AML-193 (cell line): Measurements from ENCODE around the gene KRT28.
A peak's percentile ranks its signal among the peaks of the same experiment; 100 is the strongest.
"Not testable (repeated sequence)": the region's sequence is repeated elsewhere in the genome, so short reads cannot be mapped to it uniquely, and the experiment has no call there.

Experiments used
- DNase-seq, 2 experiments: peaks; one replicate each; lab custom pipeline; 2025; lab: John Stamatoyannopoulos, UW

Gene KRT28

DNA sequence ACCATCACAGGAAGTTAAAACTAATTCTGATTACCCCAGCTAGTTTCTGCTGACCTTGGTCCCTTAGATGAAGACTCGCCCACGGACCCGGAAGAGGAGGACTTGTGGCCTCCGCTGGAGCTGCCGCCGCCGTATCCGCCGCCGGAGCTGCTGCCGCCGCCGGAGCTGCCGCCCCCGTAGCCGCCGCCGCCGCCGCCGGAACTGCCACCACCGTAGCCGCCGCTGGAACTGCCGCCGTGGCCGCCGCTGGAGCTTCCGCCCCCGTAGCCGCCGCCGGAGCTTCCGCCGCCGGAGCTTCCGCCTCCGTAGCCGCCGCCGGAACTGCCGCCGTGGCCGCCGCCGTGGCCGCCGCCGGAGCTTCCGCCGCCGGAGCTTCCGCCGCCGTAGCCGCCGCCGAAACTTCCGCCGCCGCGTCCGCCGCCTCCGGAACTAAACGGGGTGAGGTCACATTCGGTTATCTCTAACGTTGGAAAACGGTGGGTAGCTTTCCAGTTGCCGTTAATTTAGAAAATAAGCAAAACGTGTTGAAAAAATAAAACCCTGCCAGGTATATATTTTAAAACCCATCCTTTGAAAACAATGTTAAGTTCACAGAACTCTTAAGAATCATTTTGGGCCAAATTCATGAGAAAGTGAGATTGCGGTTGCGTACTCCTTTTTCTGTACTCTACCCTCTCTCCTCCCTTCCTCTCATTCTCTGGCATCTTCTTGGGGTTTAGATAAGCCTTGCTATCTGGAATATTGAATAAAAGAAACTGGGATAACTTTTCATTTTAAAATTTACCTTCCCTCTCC lies 19.2 kb upstream of the KRT28 start:
- peak; percentile 80 to 81 for DNase-seq

DNA sequence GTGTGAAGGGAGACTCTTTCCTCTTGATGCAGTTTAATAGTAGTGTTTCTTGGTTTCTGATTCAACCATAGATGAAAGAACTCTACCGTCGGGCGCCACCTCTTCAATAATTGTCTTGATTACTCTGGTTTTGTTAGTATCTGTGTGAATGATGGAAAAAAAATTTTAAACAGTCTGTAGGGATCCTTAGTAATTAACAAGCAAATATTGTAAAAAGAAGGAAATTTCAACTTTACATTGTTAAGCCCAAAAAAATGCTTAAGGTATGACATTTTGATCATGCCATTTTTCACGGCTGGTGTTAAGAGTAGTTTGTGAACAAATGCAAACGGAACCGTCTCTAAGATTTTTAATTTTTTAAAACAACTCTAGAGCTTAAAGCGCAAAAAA lies 18.6 kb upstream of the KRT28 start:
- no peak for DNase-seq

DNA sequence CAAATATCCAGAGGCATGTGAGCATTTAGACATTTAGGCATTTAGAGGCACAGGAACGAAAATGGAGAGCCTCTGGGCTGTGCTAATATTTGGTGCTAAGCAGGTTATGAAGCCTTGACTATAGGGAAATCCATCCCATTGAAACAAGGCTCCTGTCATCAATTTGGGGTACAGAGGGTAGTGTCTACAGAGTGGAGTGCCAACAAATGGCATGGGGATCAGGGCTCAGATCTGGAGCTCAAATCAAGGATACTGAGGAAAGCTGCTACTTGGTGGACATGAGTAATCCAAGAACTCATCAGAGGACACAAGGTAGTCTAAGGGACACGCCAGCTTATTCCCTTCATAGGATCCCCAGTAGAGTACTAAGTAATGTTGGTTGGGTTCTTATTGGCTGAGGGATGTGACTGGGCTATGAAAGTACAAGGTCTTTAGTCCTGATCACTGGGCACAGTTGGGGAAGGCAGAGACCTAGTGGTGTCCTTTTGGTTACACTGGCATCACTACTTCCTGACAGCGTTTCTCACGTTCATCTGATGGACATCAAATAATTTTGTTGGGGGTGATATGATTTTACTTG lies 17.4 kb upstream of the KRT28 start:
- DNase-seq, result no peak

DNA sequence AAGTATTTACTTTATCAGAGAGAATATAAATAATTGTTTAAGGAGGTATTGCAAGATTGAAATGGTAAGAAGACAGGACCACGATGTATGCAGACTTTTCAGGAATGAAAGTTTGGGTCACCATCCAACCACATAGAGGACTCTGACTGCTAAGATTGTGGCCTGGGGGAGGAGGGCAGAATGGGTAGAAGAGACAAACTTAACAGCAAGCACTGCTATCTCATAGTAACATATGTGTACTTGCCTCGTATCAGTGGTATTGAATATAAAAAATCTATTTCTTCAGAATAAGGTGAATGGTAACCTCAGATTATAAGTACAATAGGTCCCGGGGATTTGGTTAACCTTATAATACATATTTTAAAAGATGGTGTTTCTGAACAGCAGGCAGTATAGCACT lies 16.8 kb upstream of the KRT28 start:
- DNase-seq, result no peak

DNA sequence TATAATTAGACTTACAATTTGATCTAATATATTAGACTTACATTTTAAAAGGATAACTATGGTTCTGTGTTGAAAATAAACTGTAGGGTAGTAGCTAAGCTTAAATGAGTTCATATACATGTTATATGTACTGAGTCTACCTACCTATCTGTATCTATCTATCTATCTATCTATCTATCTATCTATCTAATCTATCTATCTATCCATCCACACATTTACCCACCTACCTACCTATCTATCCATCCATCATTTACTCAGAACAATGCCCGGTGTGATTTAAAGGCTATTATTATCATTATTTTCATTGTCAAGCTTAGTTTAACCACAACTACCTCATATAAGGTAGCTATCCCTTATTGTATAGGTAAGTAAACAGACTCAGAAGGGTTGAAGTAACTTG lies 15.6 kb upstream of the KRT28 start:
- DNase-seq, result no peak

DNA sequence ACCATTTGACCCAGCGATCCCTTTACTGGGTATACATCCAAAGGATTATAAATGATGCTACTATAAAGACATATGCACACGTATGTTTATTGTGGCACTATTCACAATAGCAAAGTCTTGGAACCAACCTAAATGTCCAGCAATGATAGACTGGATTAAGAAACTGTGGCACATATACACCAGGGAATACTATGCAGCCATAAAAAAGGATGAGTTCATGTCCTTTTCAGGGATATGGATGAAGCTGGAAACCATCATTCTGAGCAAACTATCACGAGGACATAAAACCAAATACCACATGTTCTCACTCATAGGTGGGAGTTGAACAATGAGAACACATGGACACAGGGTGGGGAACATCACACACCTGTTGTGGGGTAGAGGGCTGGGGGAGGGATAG lies 14.9 kb upstream of the KRT28 start:
- DNase-seq, result not testable (repeated sequence)

DNA sequence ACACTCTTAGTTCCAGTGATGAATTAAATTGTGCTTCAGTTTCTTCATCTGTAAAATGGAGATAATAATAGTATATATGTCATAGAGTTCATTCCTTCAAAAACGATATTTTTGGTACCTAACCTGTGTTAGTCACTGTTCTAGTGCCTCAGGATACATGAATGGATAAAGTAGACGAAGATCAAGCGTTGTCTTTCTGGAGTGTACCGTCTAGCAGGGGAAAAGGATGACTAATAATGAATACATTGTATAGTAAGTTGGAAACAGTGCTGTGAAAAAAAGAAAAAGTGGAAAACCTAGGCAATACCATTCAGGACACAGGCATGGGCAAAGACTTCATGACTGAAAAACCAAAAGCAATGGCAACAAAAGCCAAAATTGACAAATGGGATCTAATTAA lies 14.0 kb upstream of the KRT28 start:
- DNase-seq, result no peak

DNA sequence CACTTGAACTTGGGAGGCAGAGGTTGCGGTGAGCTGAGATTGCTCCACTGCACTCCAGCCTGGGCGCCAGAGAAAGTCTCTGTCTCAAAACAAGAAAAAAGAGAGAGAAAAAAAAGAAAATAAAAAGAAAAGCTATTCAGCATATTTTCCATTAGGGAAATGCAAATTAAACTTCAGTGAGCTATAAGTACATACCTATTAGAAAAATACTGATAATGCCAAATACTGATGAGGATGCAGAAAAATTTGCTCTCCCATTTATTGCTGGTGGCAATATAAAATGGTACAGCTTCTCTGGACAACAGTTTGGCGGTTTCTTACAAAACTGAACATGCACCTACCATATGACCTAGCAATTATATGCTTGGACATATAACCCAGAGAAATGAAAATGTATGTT lies 12.9 kb upstream of the KRT28 start:
- no peak for DNase-seq

DNA sequence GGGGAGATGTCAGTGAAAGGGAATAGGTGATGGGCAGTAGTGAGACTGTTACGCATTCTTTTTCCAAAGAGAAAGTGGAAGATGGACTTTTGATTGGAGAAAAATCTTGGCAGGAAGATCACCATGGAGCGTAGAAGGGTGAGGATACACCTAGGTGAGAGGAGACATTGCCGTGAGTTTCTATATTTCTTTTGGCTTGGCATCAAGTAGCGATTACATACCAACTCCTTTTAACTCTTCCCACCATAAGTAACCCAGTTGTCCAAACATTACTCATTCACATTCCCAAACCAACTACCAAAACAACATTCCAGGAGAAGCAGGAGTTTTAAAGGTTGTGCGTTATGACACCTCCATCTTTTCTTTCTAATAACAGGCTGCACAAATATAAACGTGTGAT lies 10.7 kb upstream of the KRT28 start:
- peak; percentile 100 for DNase-seq

DNA sequence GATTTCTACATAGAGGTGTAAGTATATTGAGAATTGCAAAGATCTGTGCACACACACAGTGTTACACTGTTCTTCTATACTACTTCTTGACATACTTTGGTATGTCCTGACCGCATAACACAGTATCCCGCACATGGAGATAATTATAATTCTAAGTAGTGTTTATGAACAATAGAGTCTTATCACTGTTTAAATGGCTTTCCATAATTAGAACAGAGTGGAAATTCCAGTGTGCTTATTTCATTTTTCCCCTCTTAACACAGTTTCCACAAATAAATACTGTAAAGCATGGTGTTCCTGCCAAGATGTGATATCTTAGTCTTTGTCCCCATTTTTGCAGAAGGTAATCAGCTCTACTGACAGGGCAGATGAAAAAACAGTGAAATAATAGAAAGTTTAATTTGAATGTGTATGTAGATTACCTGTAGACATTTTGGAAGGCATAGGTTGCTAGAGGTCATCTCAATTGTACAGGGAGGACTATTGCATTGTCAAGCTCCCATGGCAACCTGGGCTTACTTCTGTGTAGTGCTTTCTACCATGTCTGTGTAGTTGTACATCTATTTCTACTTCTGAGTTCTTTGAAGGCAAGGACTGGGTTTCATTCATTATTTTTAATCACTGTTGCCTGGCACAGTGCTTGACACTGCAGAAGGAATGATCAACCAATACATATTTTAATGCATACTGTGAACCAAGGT lies 10.1 kb upstream of the KRT28 start:
- no peak for DNase-seq

DNA sequence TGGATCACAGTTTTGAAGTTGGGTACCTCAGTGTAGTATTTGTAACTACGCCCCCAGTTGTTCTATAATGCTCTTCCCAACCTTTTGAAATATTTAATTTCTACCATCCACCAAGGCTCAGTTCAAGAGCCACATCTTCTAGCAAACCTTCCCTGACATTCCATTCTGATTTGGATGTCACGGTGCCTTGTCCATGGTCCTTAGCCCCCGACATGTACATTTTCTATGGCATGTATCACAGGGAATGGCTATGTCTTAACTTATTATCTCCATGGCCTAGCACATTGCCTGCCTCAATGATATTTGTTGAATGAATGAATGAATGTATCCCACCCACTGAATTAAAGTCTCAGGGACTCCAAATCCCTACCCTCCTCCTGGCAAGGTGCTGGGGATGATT lies 6.4 kb upstream of the KRT28 start:
- DNase-seq, result no peak

DNA sequence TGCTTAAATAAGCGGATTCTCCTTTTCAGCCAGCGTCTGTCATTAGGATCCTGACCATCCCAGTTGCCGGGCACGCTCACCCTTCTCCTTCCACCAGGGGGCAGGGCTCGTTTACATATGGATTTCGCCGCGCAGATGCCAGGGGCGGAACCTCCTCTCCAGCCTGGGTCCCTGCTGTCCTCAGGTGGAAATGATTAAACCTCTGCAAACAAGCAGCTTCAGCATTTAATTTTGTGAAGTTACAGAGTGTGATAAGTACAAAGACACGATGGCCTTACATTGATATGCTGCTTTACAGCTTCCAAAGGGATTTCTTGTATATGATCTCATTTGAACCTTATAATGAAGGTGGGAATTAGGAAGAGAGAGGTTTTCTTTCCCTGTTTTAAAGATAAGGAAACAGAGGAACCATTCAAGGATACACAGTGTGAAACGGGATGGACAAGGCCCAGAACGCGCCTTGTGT lies 3.9 kb upstream of the KRT28 start:
- peak; percentile 77 to 80 for DNase-seq

DNA sequence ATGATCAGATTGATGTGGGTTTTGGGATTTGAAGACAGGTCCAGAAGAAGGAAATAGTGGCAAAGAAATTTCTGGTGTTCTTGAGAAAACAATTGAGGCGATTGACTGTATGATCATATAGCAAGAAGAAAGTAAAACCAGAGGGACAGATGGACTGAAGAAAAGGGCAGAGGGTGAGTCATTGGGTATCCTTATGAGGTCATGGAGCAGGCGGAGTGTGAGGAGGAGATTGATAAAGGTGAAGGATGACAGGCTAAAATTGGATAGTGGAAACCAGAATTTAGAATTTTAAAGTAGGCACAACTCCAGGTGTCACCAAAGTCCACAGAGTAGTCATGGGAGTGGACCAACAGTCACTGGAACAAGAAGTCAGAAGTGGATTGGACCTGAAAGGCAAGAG lies 1.4 kb upstream of the KRT28 start:
- no peak for DNase-seq

DNA sequence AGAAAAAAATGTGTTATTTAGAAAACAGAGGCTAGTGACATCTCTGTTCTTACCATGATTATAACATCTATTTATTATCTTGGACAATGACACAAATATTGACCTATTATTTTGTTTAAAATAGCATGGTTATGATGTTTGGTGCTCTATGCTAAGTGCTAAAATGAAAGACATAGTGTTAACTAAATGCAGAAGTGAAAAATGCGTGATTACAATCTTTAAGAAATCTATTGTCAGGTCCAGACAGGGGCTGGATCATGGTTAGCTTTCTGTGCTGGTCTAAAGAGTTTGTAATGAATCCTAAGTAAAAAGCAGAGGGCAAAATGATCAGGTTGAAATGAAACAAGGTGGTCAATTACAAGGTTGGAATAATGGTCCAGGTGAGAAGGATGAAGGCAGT lies 622 bp upstream of the KRT28 start:
- no peak for DNase-seq

DNA sequence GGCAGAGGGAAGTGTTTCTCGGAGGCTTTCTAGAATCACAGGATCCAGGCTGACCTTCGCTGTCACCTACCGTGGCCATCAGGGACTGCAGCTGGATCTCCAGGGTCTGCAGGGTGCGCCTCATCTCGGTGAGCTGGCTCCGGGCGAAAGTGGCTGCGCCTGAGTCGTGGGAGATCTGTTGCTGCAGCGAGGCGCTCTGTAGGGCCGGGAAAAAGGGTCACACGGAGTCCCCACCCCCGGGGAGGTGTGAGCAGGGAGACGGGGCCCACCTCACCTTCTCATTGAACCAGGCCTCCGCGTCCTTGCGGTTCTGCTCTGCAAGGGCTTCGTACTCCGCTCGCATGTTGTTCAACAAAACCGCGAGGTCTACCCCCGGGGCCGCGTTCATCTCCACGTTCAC lies 2.9 kb downstream of the KRT28 start:
- DNase-seq, result no peak

DNA sequence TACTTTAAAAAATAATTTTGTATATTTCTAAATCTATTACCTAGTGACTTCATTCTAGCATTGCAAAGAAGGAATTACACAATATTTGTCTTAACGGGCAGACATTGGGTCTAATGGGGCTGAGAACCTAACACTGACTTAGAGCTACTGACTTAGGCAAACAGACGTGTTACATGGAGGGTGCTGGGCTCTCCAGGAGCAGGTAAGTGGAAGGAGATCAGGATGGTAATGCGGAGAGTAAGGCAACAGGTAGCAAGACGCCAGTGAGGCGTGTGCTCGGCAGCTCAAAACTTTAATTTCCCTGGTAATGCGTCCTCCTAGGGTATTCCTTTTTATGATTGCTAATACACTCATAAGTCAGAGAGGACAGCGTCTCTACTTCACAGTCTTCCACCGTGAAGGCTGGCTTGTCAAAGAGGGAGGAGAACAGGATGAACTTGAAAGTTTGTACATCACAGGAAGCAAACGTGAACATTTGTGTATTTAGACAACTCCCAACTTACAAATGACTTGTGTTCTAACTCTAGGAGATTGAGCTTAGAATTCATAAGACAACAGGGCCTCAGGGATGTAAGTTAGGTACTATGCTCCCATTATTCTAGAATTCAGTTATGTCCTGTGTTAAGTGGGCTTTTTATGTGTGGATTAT lies 4.6 kb downstream of the KRT28 start:
- peak in 1 of 2 experiments; percentile 17 for DNase-seq

DNA sequence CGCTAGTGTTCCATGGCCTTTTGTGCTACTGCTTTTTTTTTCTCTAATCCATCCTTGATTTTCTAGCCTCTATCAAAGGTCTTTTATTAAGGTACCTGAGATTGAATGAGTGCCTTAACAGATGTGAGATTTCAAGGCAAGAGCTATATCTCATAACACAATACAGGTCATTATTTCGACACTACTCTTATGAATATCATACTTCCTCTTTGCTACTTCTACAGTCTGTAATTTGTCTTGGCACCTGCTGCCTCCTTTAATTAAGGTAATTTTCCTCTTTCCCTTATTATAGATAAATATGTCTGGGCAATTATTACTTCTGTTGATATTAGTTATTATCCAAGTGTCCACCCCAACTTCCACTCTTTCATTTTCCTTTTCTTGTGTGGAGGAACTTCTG lies 5.3 kb downstream of the KRT28 start:
- DNase-seq, result peak; percentile 53 to 60

DNA sequence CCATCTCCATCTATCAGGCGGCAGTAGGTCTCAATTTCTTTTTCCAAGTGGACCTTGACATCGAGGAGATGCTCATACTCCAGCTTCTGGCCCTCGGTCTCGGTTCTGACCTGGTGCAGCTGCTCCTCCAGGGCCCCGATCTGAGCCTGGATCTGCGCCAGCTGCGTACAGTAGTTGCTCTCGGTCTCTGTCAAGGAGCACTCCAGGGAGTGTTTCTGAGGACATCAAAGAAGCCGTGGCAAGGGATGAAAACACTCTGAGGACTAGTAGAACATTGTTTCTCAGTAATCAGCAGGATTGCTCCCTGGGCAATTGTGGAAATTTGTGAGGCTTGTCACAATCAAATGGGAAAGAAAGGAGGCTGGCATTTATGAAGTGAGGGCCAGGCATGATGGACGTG lies 5.9 kb downstream of the KRT28 start:
- DNase-seq, result no peak

DNA sequence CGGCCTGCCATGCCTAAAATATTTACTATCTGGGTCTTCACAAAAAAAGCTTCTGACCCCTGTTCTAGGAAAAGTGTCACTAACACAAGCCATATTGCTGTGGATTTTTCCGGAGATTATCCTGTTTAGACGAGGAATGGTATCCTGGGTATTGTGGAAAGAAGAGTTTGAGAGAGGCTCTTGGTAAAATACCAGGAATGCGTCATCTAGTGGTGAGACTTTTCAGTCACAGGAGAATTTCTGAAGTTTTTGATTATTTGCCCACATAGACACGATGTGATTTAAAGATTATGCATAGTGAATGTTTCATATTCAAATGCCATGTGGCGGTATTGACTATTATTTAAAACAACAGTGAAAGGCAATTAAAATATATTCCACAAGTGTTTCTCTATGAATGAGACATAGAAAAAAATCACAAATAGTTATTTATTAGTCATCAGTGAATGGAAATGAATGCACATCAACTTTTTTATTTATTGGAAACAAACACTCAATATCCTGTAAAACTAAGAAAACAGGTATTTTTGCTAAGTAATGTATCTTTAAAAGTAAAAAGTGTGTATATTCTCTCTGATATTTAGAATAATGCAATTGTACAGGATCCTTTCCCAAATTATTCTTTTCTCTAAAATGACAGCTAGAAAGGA lies 7.8 kb downstream of the KRT28 start:
- peak; percentile 15 to 30 for DNase-seq

DNA sequence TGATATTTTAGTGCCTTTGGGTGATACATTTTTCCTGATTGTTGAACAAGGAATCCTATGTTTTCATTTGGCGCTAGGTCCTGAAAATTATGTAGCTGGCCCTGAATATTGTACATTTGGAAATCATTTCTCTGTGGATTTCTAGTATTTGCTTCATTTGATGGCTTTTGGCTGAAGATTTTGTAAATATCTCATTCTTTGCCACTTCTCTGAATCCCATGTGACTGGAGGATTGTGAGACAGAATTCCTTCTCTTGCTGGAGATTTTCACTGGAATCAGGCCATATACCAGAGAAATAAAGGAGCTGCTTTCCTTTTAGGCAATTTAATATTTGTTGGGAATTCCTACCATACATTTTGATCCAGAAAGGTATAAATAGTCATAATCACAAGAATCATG lies 8.6 kb downstream of the KRT28 start:
- DNase-seq, result no peak

DNA sequence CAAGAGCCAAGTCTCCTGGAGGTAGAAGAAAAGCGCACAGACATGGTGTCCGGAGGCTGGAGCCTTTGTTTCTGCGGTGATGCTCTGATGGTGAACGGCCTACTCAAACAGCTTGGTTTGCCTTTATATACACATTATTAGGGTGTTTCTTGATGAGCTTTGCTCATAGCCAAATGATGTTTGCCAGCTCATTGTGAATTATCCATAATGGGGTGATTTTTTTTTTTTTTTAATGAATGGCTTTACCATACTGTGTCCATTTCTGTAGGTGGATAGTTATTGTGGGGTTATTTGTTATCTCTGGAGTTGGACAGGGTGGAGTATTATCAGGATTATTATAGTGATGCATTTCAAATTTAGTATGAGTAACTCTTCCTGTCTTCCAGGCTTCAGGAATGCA lies 17.3 kb downstream of the KRT28 start, which contains the start of gene KRT27:
Gene KRT27, minus strand, starts transcription at position 101 of the 400 bp plus-strand sequence. Its CDS starts 57 bp downstream, at position 44.
- no peak for DNase-seq
